CD4-positive, alpha-beta T cell (primary cell): ENCODE measurements around the gene PPM1L. TPM values are rescaled to one million over a fixed set of nuclear protein-coding genes. Genes with fewer than 3 reads are reported as not detected.

ENCODE experiments used
- ATAC-seq: fragments of 200-7000 bp; cut with Tn5 transposase; one replicate; pipeline ENCODE4 v1.10.0; 2022; ENCODE audit warnings: mild to moderate bottlenecking; ENCODE audit not compliant: poor library complexity
- CTCF ChIA-PET: fragments of 350-600 bp; sonication (Branson Sonifier 250); formaldehyde crosslinking; loops from one replicate; lab custom pipeline; 2021; ENCODE audit warnings: antibody characterized with exemption, inconsistent platforms; lab: Charles Lee
- POLR2A ChIA-PET: fragments of 350-600 bp; sonication (Branson Sonifier 250); formaldehyde crosslinking; loops from one replicate; lab custom pipeline; 2021; ENCODE audit warnings: antibody characterized with exemption, inconsistent platforms; lab: Charles Lee
- DNase-seq, 14 experiments: peaks; one replicate each; pipeline ENCODE4 v3.0.0-alpha.2; 2013 to 2020; ENCODE audit warnings: mixed read lengths in 2 of 14
- H3K27ac ChIP-seq, 2 donors: one replicate each; pipeline versions ENCODE4 v1.5.1 to v1.7.0; 2013; ENCODE audit warnings: low read length in 2 of 2, low read depth in 1 of 2, mild to moderate bottlenecking in 1 of 2
- H3K27me3 ChIP-seq, 2 experiments: 1 replicate in 1 of 2; 2 replicates in 1 of 2; pipeline versions ENCODE4 v1.6.1 to v1.7.0; 2013; ENCODE audit warnings: low read length in 2 of 2, control low read depth in 1 of 2, mild to moderate bottlenecking in 1 of 2, moderate library complexity in 1 of 2; ENCODE audit not compliant: insufficient read depth in 2 of 2, control insufficient read depth in 1 of 2
- H3K36me3 ChIP-seq: one replicate; pipeline ENCODE4 v1.6.1; 2013; ENCODE audit warnings: low read length, control low read depth; ENCODE audit not compliant: insufficient read depth
- H3K4me1 ChIP-seq: one replicate; pipeline ENCODE4 v1.6.1; 2013; ENCODE audit warnings: low read length, control low read depth; ENCODE audit not compliant: insufficient read depth
- H3K4me3 ChIP-seq: one replicate; pipeline ENCODE4 v1.5.1; 2013; ENCODE audit warnings: mild to moderate bottlenecking, low read length, moderate library complexity
- H3K9me3 ChIP-seq, 2 experiments: 1 replicate in 1 of 2; 2 replicates in 1 of 2; pipeline versions ENCODE4 v1.6.1 to v1.7.0; 2013; ENCODE audit warnings: low read length in 2 of 2, mild to moderate bottlenecking in 2 of 2, control low read depth in 1 of 2, moderate library complexity in 1 of 2; ENCODE audit not compliant: control insufficient read depth in 1 of 2, insufficient read depth in 1 of 2
- H3K27ac Mint-ChIP-seq: one replicate; pipeline ENCODE4 v1.8.0; 2020; ENCODE audit warnings: mixed read lengths
- H3K27me3 Mint-ChIP-seq: one replicate; pipeline ENCODE4 v1.8.0; 2021; ENCODE audit warnings: mixed read lengths
- H3K36me3 Mint-ChIP-seq: one replicate; pipeline ENCODE4 v1.8.0; 2021; ENCODE audit warnings: low read depth, mixed read lengths
- H3K4me1 Mint-ChIP-seq: one replicate; pipeline ENCODE4 v1.8.0; 2021; ENCODE audit warnings: low read depth, mixed read lengths
- H3K4me3 Mint-ChIP-seq: one replicate; pipeline ENCODE4 v1.8.0; 2020; ENCODE audit warnings: mild to moderate bottlenecking, mixed read lengths
- H3K9me3 Mint-ChIP-seq: one replicate; pipeline ENCODE4 v1.8.0; 2020; ENCODE audit warnings: mixed read lengths
- intact Hi-C, 2 experiments: fragments of 100-400 bp; cut with DNase I in 1 of 2; cut with micrococcal nuclease in 1 of 2; formaldehyde crosslinking; loops; one replicate each; pipeline versions ENCODE4 v1.15.1 to v1.9.0; 2023 to 2025; cut with DNase I, micrococcal nuclease
- total RNA-seq, 174 experiments: library from RNA in 2 of 174; stranded (reverse) in 2 of 174; gene quantifications; one replicate each; pipeline ENCODE4 v1.2.3 and lab custom pipeline; 2021 to 2026
- TF ChIP-seq, protein P1 (sequence below): fragments of 200-600 bp; IDR thresholded peaks from one replicate; pipeline ENCODE4 v1.8.0; 2022; ENCODE audit warnings: antibody characterized with exemption, mild to moderate bottlenecking

Gene PPM1L
- total RNA-seq, 2 experiments from 2014 or later, result 3.0 to 3.4 TPM

DNA sequence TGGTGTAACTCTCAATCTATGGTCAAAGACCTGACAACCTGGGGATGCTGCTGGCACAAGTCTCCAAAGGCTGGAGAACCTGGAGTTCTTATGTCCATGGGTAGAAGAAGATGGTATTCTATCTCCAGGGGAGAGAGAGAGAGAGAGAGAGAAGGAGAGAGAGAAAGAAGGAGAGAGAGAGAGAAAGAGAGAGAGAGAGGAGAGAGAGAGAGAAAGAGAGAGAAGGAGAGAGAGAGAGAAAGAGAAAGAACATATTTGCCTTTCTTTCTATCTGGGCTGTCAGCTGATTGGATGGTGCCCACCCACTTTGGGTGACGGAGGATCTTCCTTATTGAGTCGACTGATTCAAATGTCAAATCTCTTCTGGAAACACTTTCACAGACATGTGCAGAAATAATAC, 84.6 kb downstream of the PPM1L start:
- Mint-ChIP-seq H3K4me1 (no peaks in the 10 kb centered on the region), H3K27me3 (no peaks in the 10 kb centered on the region)
- TF ChIP-seq, protein P1, sequence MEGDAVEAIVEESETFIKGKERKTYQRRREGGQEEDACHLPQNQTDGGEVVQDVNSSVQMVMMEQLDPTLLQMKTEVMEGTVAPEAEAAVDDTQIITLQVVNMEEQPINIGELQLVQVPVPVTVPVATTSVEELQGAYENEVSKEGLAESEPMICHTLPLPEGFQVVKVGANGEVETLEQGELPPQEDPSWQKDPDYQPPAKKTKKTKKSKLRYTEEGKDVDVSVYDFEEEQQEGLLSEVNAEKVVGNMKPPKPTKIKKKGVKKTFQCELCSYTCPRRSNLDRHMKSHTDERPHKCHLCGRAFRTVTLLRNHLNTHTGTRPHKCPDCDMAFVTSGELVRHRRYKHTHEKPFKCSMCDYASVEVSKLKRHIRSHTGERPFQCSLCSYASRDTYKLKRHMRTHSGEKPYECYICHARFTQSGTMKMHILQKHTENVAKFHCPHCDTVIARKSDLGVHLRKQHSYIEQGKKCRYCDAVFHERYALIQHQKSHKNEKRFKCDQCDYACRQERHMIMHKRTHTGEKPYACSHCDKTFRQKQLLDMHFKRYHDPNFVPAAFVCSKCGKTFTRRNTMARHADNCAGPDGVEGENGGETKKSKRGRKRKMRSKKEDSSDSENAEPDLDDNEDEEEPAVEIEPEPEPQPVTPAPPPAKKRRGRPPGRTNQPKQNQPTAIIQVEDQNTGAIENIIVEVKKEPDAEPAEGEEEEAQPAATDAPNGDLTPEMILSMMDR, result no peak

GRCh38 chr3:160841455-160841854, 85.4 kb downstream of the PPM1L start:
- ChIA-PET POLR2A (no interaction called here), CTCF (no interaction called here)
- no peaks in the 10 kb centered on the region for H3K36me3 ChIP-seq
- intact Hi-C loops, result no loop called here
- no peak overlapping the region for H3K4me3 Mint-ChIP-seq
- H3K27me3 ChIP-seq, result no peaks in the 10 kb centered on the region
- H3K27ac Mint-ChIP-seq, result no peak overlapping the region
- H3K27ac ChIP-seq, result no peak overlapping the region
- no peaks in the 10 kb centered on the region for H3K4me1 Mint-ChIP-seq
- no peaks in the 10 kb centered on the region for H3K27me3 Mint-ChIP-seq
- ATAC-seq (no peak), DNase-seq (no peak)
- peaks cover 0 to 9% of the 10 kb centered on the region in 2 experiments for H3K9me3 ChIP-seq
- H3K9me3 Mint-ChIP-seq, result peaks cover 2% of the 10 kb centered on the region
- H3K4me3 ChIP-seq, result no peak overlapping the region
- TF ChIP-seq, protein P1, result no peak
- no peaks in the 10 kb centered on the region for H3K4me1 ChIP-seq
- no peaks in the 10 kb centered on the region for H3K36me3 Mint-ChIP-seq

More for the DNA sequence above, 84.6 kb downstream of the PPM1L start:
- Histone ChIP-seq H3K27ac (no peak overlapping the region), H3K4me3 (no peak overlapping the region), H3K4me1 (no peaks in the 10 kb centered on the region), H3K36me3 (no peaks in the 10 kb centered on the region), H3K27me3 (no peaks in the 10 kb centered on the region), H3K9me3 (peaks cover 0 to 9% of the 10 kb centered on the region in 2 experiments)
- Mint-ChIP-seq H3K36me3 (no peaks in the 10 kb centered on the region), H3K27ac (no peak overlapping the region), H3K9me3 (peaks cover 2% of the 10 kb centered on the region), H3K4me3 (no peak overlapping the region)
- DNase-seq (no peak), ATAC-seq (no peak)
- intact Hi-C loops, result no loop called here
- CTCF ChIA-PET, result no interaction called here
- POLR2A ChIA-PET, result no interaction called here

DNA sequence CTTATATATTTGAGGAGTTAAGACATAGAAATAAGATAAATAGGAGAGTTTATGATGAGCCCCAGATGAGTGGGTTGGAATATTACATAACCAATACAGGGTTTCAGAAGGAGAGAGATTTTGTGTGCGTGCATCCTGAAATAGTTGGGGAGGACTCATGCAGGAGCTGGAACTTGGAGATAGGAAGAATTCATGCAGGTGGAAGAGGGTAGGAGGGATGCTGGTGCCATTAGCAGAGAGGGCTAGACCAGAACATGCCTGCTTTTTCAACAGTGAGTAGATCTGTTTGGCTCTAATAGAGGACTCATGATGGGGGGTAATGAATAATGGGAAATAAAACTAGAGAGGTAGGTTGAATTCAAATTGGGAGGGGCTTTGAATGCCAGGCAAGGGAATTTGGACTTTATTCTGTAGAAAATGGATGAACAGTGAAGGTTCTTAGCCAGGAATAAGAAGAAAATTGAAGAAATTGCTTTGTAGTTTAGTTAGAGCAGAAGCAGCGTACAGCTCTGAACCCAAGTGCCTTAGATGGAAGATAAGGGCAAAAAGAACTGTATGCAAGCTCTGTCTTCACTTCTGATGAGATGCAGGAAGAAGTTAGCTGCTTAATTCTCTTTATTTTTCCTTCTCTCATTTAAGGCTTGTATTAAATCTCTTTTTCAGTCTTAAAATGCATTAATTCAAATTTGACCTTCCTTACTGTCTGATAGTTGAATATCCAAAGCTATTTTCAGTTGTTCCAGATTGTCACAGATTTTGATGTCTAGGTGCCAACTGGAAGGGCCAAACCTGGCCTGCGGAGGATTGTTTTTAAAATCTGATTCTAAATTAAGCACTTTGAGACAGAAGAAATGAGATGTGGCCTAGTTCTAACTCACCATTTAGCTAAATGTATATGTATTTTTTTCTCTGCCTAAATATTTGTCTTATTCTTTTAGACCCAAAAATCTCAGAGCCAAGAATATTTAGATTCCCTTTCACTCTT, 86.3 kb downstream of the PPM1L start:
- Mint-ChIP-seq H3K9me3 (no peaks in the 10 kb centered on the region), H3K36me3 (no peaks in the 10 kb centered on the region), H3K4me3 (no peak overlapping the region), H3K4me1 (no peaks in the 10 kb centered on the region), H3K27ac (no peak overlapping the region), H3K27me3 (no peaks in the 10 kb centered on the region)
- Histone ChIP-seq H3K36me3 (no peaks in the 10 kb centered on the region), H3K27me3 (no peaks in the 10 kb centered on the region), H3K27ac (no peak overlapping the region), H3K4me3 (no peak overlapping the region), H3K4me1 (no peaks in the 10 kb centered on the region), H3K9me3 (peaks cover 0 to 9% of the 10 kb centered on the region in 2 experiments)
- no peak for DNase-seq
- intact Hi-C loops, result no loop called here
- no peak for ATAC-seq
- ChIA-PET CTCF (no interaction called here), POLR2A (no interaction called here)
- TF ChIP-seq, protein P1, result no peak
